SKM-1 treated with dmso at 0.1 percent for 144 hours (cell line): ENCODE measurements around the gene PHF1.
A peak's percentile ranks its signal among the peaks of the same experiment; 100 is the strongest.

Experiments
- DNase-seq: peaks from one replicate; lab custom pipeline; 2025; ENCODE audit not compliant: unreplicated experiment; lab: John Stamatoyannopoulos, UW

Gene PHF1

GRCh38 chr6:33430991-33431879 is 20.4 kb downstream of the PHF1 start:
- peak; percentile 31 for DNase-seq

- no peak for DNase-seq
Observed at GRCh38 chr6:33431880-33432541, 21.2 kb downstream of the PHF1 start.

- DNase-seq: no peak
Observed at GRCh38 chr6:33432546-33432945, 21.7 kb downstream of the PHF1 start.

GRCh38 chr6:33433001-33433543 is 22.3 kb downstream of the PHF1 start:
- no peak for DNase-seq

- no peak for DNase-seq
Observed at GRCh38 chr6:33433544-33434191, 22.9 kb downstream of the PHF1 start.

GRCh38 chr6:33434961-33435360 is 24.1 kb downstream of the PHF1 start:
- no peak for DNase-seq

- DNase-seq: no peak
Observed at GRCh38 chr6:33437666-33438065, 26.9 kb downstream of the PHF1 start.

- DNase-seq: no peak
Observed at GRCh38 chr6:33438978-33439594, 28.3 kb downstream of the PHF1 start.

- no peak for DNase-seq
Observed at GRCh38 chr6:33439956-33440648, 29.3 kb downstream of the PHF1 start.

- no peak for DNase-seq
Observed at GRCh38 chr6:33440649-33441309, 30.0 kb downstream of the PHF1 start.

GRCh38 chr6:33441457-33441856 is 30.6 kb downstream of the PHF1 start:
- no peak for DNase-seq

GRCh38 chr6:33442283-33442682 is 31.5 kb downstream of the PHF1 start:
- DNase-seq: no peak

GRCh38 chr6:33443025-33443424 is 32.2 kb downstream of the PHF1 start:
- no peak for DNase-seq

GRCh38 chr6:33443619-33444504 is 33.0 kb downstream of the PHF1 start:
- DNase-seq: no peak

GRCh38 chr6:33445119-33445603 is 34.3 kb downstream of the PHF1 start:
- peak; percentile 80 for DNase-seq

- no peak for DNase-seq
Observed at GRCh38 chr6:33446356-33446755, 35.5 kb downstream of the PHF1 start.

GRCh38 chr6:33450434-33450833 is 39.6 kb downstream of the PHF1 start:
- peak; percentile 35 for DNase-seq

- DNase-seq: no peak
Observed at GRCh38 chr6:33451606-33452005, 40.8 kb downstream of the PHF1 start.

- DNase-seq: no peak
Observed at GRCh38 chr6:33452496-33452895, 41.7 kb downstream of the PHF1 start.
